ENCODE results near the gene TRABD2A.

Gene TRABD2A

DNA sequence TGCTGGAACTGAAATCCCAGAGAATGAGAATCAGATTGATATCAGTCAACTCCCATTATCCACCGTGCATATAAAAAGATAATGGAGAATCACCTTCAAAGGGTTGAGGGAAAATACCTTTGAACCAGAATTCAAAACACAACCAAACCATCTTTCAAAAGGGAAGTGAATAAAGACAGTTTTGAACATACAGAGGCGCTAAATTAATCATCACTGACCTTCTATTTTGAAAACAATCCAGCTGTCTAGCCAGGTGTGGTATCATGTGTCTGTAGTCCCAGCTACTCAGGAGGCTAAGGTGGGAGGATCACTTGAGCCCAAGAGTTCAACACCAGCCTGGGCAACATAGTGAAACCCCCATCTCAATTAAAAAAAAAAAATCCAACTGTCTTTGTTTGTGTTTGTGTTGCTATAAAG is 63.6 kb downstream of the TRABD2A start:
- no peak for DNase-seq (ENCODE audit: low read depth)

DNA sequence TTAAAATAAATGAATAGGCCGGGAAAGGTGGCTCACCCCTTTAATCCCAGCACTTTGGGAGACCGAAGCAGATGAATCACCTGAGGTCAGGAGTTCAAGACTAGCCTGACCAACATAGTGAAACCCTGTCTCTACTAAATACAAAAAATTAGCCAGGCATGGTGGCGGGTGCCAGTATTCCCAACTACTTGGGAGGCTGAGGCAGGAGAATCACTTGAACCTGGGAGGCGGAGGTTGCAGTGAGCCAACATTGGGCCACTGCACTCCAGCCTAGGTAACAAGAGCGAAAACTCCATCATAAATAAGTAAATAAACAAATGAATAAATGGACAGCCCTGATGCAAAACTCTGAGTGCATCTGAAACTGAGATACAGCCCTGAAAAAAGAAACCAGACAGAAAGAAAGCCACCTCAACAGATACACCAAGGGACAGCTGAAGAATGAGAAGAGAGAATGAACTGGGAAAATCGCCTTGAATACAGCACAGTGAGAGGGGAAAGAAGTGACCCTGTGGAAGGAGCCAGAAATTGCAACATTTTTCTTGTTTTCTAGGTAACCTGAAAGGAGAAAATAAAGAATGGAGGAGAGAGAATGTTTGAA is 64.4 kb downstream of the TRABD2A start:
- no peak for DNase-seq (ENCODE audit: low read depth)

DNA sequence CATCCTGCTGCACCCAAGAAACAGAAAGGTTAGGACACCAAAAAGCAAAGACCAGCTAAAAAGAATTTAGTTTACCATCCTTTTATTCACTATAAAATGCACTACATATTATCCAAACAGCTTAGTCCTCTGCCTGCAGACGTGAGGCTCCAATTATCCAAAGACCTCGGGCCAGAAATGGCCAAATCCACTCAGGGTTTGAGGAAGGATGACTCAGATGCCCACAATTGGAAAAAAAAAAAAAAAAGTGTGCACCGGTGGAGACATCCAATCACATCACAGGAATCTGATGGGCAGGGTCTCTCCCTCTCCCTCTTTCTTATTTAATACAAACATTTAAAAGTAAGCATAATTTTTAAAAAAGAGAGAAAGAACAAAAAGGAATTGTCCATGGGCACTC is 65.7 kb downstream of the TRABD2A start:
- DNase-seq (ENCODE audit: low read depth) = no peak

GRCh38 chr2:84811839-84812431 is 68.9 kb downstream of the TRABD2A start:
- no peak for DNase-seq (ENCODE audit: low read depth)

DNA sequence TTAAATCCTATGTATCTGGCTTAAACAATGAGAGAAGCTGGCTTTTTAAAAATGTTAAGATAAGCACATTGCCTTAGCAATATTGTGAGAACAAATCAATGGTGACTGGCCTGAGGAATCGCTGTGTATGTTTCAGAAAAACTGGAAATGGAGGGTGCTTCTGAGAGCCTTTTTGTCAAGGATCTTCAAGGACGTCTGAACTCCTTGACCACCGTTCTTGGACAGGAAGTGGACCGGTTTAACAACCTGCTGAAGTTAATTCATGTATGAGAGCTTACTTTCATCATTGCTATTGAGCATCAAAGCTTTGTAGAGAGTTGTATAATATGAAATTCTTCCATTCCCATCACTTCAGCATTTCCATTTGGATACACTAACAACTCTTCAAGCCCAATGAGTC is 72.6 kb downstream of the TRABD2A start:
- no peak for DNase-seq (ENCODE audit: low read depth)

GRCh38 chr2:84807063-84807485 is 73.8 kb downstream of the TRABD2A start:
- no peak for DNase-seq (ENCODE audit: low read depth)

GRCh38 chr2:84805250-84805958 is 75.5 kb downstream of the TRABD2A start:
- DNase-seq (ENCODE audit: low read depth) = no peak

- no peak for DNase-seq (ENCODE audit: low read depth)
Measured at GRCh38 chr2:84801811-84802210, 79.1 kb downstream of the TRABD2A start.

GRCh38 chr2:84800194-84800805 is 80.6 kb downstream of the TRABD2A start:
- no peak for DNase-seq (ENCODE audit: low read depth)

DNA sequence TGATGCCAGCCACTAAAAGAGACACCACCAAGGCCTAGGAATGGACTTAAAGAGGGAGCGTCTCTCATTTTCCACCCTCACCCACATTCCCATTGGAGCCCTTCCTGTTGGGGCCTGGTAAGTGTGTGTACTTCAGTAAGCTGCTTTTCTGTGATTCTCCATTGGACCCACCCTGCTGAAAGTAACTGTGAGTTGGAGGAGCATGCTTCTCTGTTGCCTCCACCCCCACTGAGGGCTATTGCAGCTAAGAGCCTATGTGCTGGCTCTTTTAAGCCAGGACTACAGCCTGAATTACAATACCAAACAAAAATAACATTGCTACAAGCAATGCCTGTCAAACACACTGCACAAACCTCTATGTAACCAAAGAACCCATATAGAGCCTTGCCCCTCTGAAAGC is 81.1 kb downstream of the TRABD2A start:
- no peak for DNase-seq (ENCODE audit: low read depth)

DNA sequence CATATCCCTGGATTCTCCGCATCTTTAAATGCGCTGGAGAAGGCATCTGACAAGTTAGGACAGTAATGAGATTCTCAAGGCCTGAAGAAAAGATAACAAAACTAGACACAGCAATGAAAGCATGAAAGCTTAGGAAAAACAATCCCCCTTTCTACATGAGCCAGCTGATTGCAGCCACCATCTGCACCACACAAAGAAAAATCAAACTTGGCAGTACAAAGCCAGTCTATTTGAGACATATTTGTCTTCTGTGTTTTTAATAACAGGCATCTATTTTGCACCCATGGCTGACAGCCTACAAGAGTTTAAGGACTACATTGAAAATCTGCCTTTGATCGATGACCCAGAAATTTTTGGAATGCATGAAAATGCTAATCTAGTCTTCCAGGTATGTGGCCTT is 83.6 kb downstream of the TRABD2A start:
- DNase-seq (ENCODE audit: low read depth) = no peak

GRCh38 chr2:84796798-84797197 is 84.1 kb downstream of the TRABD2A start:
- no peak for DNase-seq (ENCODE audit: low read depth)

DNA sequence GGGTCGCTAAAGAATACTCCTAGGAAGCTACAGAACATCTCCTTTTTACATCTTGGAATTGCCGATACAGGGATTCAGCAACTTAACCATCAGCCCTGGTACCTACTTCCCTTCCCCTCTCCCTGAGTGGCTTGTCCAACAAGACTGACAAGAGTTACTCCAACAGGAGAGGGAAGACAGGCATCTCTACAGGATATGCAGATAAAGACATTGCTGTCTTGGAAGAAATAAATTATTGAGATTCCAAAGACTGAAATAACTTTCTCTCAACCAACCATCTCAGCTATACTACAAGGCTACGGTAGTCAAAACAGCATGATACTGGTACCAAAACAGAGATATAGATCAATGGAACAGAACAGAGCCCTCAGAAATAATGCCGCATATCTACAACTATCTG is 87.2 kb downstream of the TRABD2A start:
- no peak for DNase-seq (ENCODE audit: low read depth)

- no peak for DNase-seq (ENCODE audit: low read depth)
Measured at GRCh38 chr2:84792856-84793522, 87.9 kb downstream of the TRABD2A start.

GRCh38 chr2:84788498-84788897 is 92.4 kb downstream of the TRABD2A start:
- no peak for DNase-seq (ENCODE audit: low read depth)

DNA sequence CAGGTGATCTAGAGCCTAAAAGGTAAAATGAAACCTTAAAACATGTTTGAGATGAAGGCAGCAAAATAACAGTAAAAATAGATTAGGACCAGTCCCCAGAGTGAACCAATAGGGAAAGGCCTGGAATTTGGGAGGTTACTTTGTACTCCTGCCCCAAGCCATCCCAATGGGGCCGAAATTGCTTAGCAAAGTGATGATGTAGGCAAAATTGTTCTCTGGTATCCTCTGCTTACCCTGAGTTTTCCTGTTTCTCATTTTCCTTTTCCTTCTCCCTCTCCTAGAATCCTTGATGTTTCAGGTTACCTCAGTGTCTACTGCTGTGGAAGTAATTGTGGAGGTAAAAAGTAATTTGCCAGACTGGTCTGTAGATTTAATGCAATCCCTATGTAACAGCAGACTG is 92.9 kb downstream of the TRABD2A start:
- no peak for DNase-seq (ENCODE audit: low read depth)

- no peak for DNase-seq (ENCODE audit: low read depth)
Measured at GRCh38 chr2:84786601-84787000, 94.3 kb downstream of the TRABD2A start.

DNA sequence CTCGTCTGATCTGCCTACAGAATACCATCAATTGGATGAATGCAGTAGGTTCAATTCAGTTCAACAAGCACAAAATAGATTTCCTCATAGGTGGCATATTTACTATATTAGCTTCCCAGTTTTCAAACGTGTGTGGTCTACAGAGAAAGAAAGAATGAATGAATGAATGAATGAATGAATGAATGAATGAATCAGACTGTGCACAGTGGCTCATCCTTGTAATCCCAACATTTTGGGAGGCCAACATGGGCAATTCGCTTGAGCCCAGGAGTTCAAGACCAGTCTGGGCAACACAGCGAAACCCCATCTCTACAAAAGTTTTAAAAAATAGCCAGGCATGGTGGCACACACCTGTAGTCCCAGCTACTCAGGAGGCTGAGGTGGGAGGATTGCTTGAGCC is 94.9 kb downstream of the TRABD2A start:
- no peak for DNase-seq (ENCODE audit: low read depth)

- DNase-seq (ENCODE audit: low read depth) = peak; percentile 36
Measured at GRCh38 chr2:84782717-84783442, 98.0 kb downstream of the TRABD2A start.

GRCh38 chr2:84781942-84782716 is 98.8 kb downstream of the TRABD2A start:
- peak; percentile 27 for DNase-seq (ENCODE audit: low read depth)

DNA sequence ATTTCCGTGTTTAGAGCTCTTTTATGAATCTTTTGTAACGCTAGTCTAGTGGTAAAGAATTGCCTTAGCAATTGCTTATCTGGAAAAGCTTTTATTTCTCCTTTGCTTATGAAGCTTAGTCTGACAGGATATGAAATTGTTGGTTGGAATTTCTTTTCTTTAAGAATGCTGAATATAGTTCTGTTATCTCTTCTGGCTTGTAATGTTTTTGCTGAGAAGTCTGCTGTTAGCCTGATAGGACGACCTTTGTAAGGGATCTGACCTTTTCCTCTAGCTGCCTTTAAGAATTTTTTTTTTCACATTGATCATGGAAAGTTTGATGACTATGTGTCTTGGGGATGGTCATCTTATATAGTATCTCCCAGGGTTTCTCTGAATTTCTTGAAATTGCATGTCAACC is 101.1 kb downstream of the TRABD2A start:
- DNase-seq (ENCODE audit: low read depth) = no peak
